Measurements from ENCODE around the gene PXMP4. TPM values are rescaled to one million over a fixed set of nuclear protein-coding genes. Genes with fewer than 3 reads are reported as not detected.
A peak's percentile ranks its signal among the peaks of the same experiment; 100 is the strongest.

Gene PXMP4
- total RNA-seq, 3 donors from 2014 or later, result 7.9 to 14.3 (median 9.1) TPM

DNA sequence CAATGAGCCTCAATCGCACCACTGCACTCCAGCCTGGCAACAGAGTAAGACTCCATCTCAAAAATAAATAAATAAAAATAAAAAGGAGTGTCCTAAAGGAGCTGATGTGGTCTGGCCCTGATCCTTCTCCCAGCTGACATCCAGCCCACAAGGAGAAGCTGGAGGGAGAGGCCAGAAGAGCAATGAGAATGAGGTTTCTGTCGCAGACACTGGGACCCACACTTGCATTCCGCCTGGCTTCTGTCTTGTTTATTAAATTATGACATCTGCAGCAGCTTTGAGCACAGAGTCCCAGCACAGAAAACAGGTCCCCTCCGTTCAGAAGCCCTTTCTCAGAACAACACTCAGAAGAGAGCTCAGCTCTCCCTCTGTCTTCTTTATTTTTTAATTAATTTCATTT is 23.7 kb downstream of the PXMP4 start:
- H3K27ac ChIP-seq, result peak overlapping the region in 1 of 2 donors; percentile 54
- TF ChIP-seq CTCF (IDR thresholded peaks at IDR 0.05) (no peak), POLR2A (IDR thresholded peaks at IDR 0.05) (no peak), POLR2AphosphoS5 (IDR thresholded peaks at IDR 0.05) (no peak)
- intact Hi-C loops (cut with DNase I; ENCODE audit: low total_unique reads), result no loop called here

DNA sequence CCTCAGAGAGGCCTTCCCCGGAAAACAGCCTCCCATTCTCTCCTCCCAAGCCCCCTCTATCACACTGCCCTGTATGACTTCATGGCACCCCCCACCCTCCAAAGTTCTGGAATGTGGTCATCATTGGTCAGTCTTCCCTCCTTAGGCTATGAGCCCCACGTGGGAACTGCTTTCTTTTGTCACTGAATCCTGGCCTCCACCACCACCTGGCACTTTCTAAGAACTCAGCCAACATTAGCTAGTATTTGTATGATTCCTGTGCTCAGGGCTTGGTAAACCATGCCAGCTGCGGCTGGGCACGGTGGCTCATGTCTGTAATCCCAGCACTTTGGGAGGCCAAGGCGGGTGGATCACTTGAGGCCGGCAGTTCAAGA is 25.5 kb downstream of the PXMP4 start:
- Histone ChIP-seq H3K4me3 (no peak overlapping the region), H3K36me3 (no peaks in the 10 kb centered on the region), H3K4me1 (no peaks in the 10 kb centered on the region), H3K27ac (peak overlapping the region in 1 of 2 donors; percentile 78), H3K9me3 (no peaks in the 10 kb centered on the region), H3K27me3 (no peaks in the 10 kb centered on the region)
- no peak for TF ChIP-seq CTCF (IDR thresholded peaks at IDR 0.05)
- no peak for TF ChIP-seq POLR2A (IDR thresholded peaks at IDR 0.05)
- no peak for TF ChIP-seq POLR2AphosphoS5 (IDR thresholded peaks at IDR 0.05)
- intact Hi-C loops (cut with DNase I; ENCODE audit: low total_unique reads), result no loop called here
- no peak for DNase-seq (ENCODE audit: low spot score in 2 of 2)

More for the DNA sequence above, 23.7 kb downstream of the PXMP4 start:
- Histone ChIP-seq H3K4me1 (no peaks in the 10 kb centered on the region), H3K36me3 (no peaks in the 10 kb centered on the region), H3K27me3 (no peaks in the 10 kb centered on the region), H3K4me3 (no peak overlapping the region), H3K9me3 (no peaks in the 10 kb centered on the region)
- no peak for DNase-seq (ENCODE audit: low spot score in 2 of 2)

- no peak for TF ChIP-seq CTCF (IDR thresholded peaks at IDR 0.05)
- no peak for TF ChIP-seq POLR2AphosphoS5 (IDR thresholded peaks at IDR 0.05)
- TF ChIP-seq POLR2A (IDR thresholded peaks at IDR 0.05), result no peak
- Histone ChIP-seq H3K9me3 (no peaks in the 10 kb centered on the region), H3K27ac (peak overlapping the region in 1 of 2 donors; percentile 78), H3K4me3 (no peak overlapping the region), H3K36me3 (no peaks in the 10 kb centered on the region), H3K4me1 (no peaks in the 10 kb centered on the region), H3K27me3 (no peaks in the 10 kb centered on the region)
- no peak for DNase-seq (ENCODE audit: low spot score in 2 of 2)
- intact Hi-C loops (cut with DNase I; ENCODE audit: low total_unique reads), result no loop called here
Measured at GRCh38 chr20:33693741-33694638, 26.1 kb downstream of the PXMP4 start.

DNA sequence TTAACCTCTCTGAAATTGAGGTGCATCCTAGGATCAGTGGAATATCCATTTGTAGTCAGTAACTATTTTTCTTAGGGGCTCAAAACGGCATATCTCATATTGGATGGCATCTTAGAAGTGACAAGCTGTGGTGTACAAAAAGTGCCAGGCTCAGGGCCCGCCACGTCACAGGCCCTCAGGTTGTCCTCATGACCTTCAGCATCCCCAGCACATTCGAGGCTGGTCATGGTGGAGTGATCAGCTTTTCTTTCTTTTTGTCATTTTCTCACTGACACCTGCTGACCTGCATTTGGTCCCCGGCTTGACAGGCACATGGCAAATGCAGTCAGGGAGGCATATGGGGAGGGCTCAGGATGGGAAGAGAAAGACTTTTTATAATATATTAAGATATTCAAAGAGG is 26.8 kb downstream of the PXMP4 start:
- TF ChIP-seq CTCF (IDR thresholded peaks at IDR 0.05), result no peak
- no peak for TF ChIP-seq POLR2AphosphoS5 (IDR thresholded peaks at IDR 0.05)
- no peak for TF ChIP-seq POLR2A (IDR thresholded peaks at IDR 0.05)
- Histone ChIP-seq H3K27me3 (no peaks in the 10 kb centered on the region), H3K9me3 (no peaks in the 10 kb centered on the region), H3K4me3 (no peak overlapping the region), H3K27ac (no peak overlapping the region), H3K4me1 (no peaks in the 10 kb centered on the region), H3K36me3 (no peaks in the 10 kb centered on the region)
- intact Hi-C loops (cut with DNase I; ENCODE audit: low total_unique reads), result no loop called here
- DNase-seq (ENCODE audit: low spot score in 2 of 2), result no peak

DNA sequence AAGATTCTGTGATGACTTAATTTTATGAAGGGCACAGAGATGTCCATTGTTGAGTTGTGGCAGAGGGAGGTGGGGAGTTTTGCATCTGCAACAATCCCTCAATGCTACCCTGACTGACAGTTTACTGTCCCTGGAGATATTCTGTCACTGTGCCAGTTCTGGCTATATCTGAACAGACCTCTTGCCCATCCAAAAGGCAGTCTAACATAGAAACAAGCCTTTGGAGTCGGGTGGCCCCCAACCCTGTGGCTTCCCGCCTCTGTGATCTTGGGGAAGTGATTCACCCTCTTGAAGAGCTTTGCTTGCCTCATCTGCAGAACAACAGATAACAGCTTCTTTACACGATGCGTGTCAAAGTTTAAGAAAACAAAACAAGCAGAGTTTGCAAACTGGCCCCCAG is 30.1 kb downstream of the PXMP4 start:
- peaks cover 6 to 8% of the 10 kb centered on the region in 2 donors for H3K4me1 ChIP-seq
- DNase-seq (ENCODE audit: low spot score in 2 of 2), result no peak
- no peaks in the 10 kb centered on the region for H3K27me3 ChIP-seq
- H3K9me3 ChIP-seq, result no peaks in the 10 kb centered on the region
- H3K4me3 ChIP-seq, result no peak overlapping the region
- TF ChIP-seq POLR2AphosphoS5 (IDR thresholded peaks at IDR 0.05) (no peak), POLR2A (IDR thresholded peaks at IDR 0.05) (no peak), CTCF (IDR thresholded peaks at IDR 0.05) (no peak)
- intact Hi-C loops (cut with DNase I; ENCODE audit: low total_unique reads), result no loop called here
- H3K36me3 ChIP-seq, result no peaks in the 10 kb centered on the region
- no peak overlapping the region for H3K27ac ChIP-seq
